Endothelial cell of umbilical vein (primary cell): ENCODE measurements around the gene RLN3.

Source experiments
- EZH2 ChIP-seq: IDR thresholded peaks from 2 replicates; pipeline ENCODE4 v1.6.1; 2012; ENCODE audit warnings: borderline replicate concordance, low read depth, mild to moderate bottlenecking, moderate library complexity, low read length, inconsistent platforms; ENCODE audit not compliant: severe bottlenecking
- POLR2A ChIP-seq: IDR thresholded peaks from 2 replicates; pipeline ENCODE4 v1.6.1; 2012; ENCODE audit warnings: low read depth, mild to moderate bottlenecking, control low read depth, low read length
- TF ChIP-seq, protein P1 (sequence below), 2 donors: IDR thresholded peaks; 1 replicate in 1 of 2; 2 replicates in 1 of 2; pipeline ENCODE4 v1.5.1; 2011; ENCODE audit warnings: low read length in 2 of 2, mild to moderate bottlenecking in 2 of 2, moderate library complexity in 2 of 2, control low read depth in 1 of 2, inconsistent platforms in 1 of 2, low read depth in 1 of 2; ENCODE audit not compliant: insufficient read depth in 1 of 2; ENCODE audit errors: extremely low read depth in 1 of 2

DNA sequence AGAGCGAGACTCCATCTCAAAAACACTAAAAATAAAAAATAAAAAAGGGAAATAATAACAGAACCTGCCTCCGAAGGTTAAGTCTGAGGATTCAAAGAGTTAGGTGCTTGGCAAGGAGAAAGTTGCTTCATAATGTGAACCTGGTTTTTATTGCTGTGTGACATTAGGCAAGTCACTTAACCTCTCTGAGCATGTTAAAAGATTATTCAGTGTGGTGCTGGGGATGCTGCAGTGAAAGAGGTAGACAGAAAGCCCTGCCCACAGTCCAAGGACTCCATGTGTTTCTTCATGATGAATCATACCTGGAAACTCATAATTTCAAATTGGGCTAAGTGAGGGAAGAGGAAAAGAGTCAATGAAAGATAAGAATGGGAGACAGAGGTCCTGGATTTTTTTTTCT, 6.0 kb downstream of the RLN3 start:
- no peak for TF ChIP-seq EZH2
- no peak for TF ChIP-seq POLR2A
- TF ChIP-seq, protein P1, sequence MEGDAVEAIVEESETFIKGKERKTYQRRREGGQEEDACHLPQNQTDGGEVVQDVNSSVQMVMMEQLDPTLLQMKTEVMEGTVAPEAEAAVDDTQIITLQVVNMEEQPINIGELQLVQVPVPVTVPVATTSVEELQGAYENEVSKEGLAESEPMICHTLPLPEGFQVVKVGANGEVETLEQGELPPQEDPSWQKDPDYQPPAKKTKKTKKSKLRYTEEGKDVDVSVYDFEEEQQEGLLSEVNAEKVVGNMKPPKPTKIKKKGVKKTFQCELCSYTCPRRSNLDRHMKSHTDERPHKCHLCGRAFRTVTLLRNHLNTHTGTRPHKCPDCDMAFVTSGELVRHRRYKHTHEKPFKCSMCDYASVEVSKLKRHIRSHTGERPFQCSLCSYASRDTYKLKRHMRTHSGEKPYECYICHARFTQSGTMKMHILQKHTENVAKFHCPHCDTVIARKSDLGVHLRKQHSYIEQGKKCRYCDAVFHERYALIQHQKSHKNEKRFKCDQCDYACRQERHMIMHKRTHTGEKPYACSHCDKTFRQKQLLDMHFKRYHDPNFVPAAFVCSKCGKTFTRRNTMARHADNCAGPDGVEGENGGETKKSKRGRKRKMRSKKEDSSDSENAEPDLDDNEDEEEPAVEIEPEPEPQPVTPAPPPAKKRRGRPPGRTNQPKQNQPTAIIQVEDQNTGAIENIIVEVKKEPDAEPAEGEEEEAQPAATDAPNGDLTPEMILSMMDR (IDR thresholded peaks at IDR 0.05; ENCODE audit: extremely low read depth in 1 of 2, insufficient read depth in 1 of 2, low read depth in 1 of 2, low read length in 2 of 2), result no peak
